ENCODE data around the gene ZBTB5. TPM values are rescaled to one million over a fixed set of nuclear protein-coding genes. Genes with fewer than 3 reads are reported as not detected.

Gene ZBTB5
- total and polyA plus RNA-seq, 2 of the 8 experiments (the other 6 are each of a cell fraction or from before 2014, with no cell fraction given): 13.3 to 14.5 TPM

GRCh38 chr9:37413311-37413710, 51.9 kb downstream of the ZBTB5 start (continued):
- TF ChIP-seq SP2 (IDR thresholded peaks at IDR 0.05; ENCODE audit: low read length) (no peak), CHD1 (IDR thresholded peaks at IDR 0.05; ENCODE audit: low read depth, low read length) (no peak), CREB1 (IDR thresholded peaks at IDR 0.05) (no peak), EGR1 (IDR thresholded peaks at IDR 0.05; ENCODE audit: borderline replicate concordance, low read depth, low read length) (no peak), SIRT6 (IDR thresholded peaks at IDR 0.05; ENCODE audit: low read length) (no peak), SP1 (IDR thresholded peaks at IDR 0.05; ENCODE audit: low read depth, low read length) (no peak)

All from H1 (cell line).